Thyroid gland (tissue), 4 donors: ENCODE data around the gene CD9.

Experiments
- POLR2A ChIP-seq, 2 donors: fragments of 450-650 bp; IDR thresholded peaks; one replicate each; pipeline ENCODE4 v1.6.1; 2017; ENCODE audit warnings: antibody characterized with exemption in 2 of 2, mild to moderate bottlenecking in 2 of 2, moderate library complexity in 1 of 2
- TF ChIP-seq, protein P1 (sequence below), 6 experiments: fragments of 200-600 bp in 3 of 6; fragments of 450-650 bp in 3 of 6; sonication (generic) in 3 of 6; IDR thresholded peaks; one replicate each; pipeline ENCODE4 v1.5.1; 2016 to 2019; ENCODE audit warnings: antibody characterized with exemption in 6 of 6, mild to moderate bottlenecking in 2 of 6, inconsistent platforms in 1 of 6, moderate library complexity in 1 of 6

DNA sequence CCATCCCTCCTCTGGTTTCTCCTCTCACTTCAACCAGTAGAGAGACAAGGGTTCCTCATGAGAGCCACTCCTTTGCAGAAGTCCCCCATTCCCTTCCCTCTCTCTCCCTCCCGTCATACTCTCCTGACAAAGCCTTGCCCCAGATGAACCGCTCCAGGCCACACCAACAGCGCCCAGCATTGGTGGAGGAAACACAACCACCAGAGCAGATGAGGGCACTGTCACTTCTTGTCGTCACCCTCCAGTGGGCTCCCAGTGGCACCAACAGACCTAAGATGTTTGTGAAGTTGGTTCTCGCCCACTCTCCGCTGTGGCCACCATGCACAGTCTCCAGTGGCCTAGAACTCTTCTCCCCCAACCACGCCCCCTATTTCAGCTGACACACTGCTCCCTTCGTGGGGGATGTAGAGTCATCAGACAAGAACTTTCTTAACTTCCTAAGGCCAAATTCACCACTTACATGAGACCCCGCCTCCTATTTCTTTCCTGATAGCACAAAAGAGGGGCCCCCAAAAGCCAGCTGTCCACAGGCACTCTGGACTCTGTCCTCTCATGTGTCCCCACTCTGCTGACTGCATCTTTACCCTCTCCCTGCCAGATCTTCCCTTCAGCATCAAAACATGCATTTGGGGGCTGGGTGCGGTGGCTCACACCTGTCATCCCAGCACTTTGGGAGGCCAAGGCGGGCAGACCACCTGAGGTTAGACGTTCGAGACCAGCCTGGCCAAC lies 81.0 kb downstream of the CD9 start:
- TF ChIP-seq, protein P1, sequence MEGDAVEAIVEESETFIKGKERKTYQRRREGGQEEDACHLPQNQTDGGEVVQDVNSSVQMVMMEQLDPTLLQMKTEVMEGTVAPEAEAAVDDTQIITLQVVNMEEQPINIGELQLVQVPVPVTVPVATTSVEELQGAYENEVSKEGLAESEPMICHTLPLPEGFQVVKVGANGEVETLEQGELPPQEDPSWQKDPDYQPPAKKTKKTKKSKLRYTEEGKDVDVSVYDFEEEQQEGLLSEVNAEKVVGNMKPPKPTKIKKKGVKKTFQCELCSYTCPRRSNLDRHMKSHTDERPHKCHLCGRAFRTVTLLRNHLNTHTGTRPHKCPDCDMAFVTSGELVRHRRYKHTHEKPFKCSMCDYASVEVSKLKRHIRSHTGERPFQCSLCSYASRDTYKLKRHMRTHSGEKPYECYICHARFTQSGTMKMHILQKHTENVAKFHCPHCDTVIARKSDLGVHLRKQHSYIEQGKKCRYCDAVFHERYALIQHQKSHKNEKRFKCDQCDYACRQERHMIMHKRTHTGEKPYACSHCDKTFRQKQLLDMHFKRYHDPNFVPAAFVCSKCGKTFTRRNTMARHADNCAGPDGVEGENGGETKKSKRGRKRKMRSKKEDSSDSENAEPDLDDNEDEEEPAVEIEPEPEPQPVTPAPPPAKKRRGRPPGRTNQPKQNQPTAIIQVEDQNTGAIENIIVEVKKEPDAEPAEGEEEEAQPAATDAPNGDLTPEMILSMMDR (IDR thresholded peaks at IDR 0.05): no peak
- no peak for TF ChIP-seq POLR2A (IDR thresholded peaks at IDR 0.05)
